ENCODE measurements around the gene ACTRT3. TPM values are rescaled to one million over a fixed set of nuclear protein-coding genes. Genes with fewer than 3 reads are reported as not detected.
A peak's percentile ranks its signal among the peaks of the same experiment; 100 is the strongest.

Gene ACTRT3
- total RNA-seq, 1 donor from 2014 or later: 1.6 TPM

- H3K27ac ChIP-seq (ENCODE audit: low read depth, low read length): no peak overlapping the region
- no peak overlapping the region for H3K9ac ChIP-seq (ENCODE audit: low read depth in 1 of 3, low read length in 3 of 3)
- no peaks in the 10 kb centered on the region for H3K36me3 ChIP-seq (ENCODE audit: control insufficient read depth in 3 of 3, insufficient read depth in 3 of 3, low read length in 3 of 3)
- H3K4me1 ChIP-seq (ENCODE audit: control insufficient read depth in 3 of 3, insufficient read depth in 3 of 3, low read length in 3 of 3): no peaks in the 10 kb centered on the region
- no peaks in the 10 kb centered on the region for H3K27me3 ChIP-seq (ENCODE audit: control insufficient read depth in 3 of 3, insufficient read depth in 3 of 3, low read length in 3 of 3)
- H3K4me3 ChIP-seq (ENCODE audit: low read length in 3 of 3): no peak overlapping the region
- no peaks in the 10 kb centered on the region for H3K9me3 ChIP-seq (ENCODE audit: control insufficient read depth in 3 of 3, low read length in 3 of 3)
These were observed 35.3 kb upstream of the ACTRT3 start for GRCh38 chr3:169804681-169805080.

GRCh38 chr3:169792359-169792758 is 23.0 kb upstream of the ACTRT3 start:
- no peak overlapping the region for H3K27ac ChIP-seq (ENCODE audit: low read depth, low read length)
- peaks cover 0 to 20% (median 15%) of the 10 kb centered on the region in 3 donors for H3K36me3 ChIP-seq (ENCODE audit: control insufficient read depth in 3 of 3, insufficient read depth in 3 of 3, low read length in 3 of 3)

GRCh38 chr3:169790687-169791429 is 21.5 kb upstream of the ACTRT3 start:
- Histone ChIP-seq H3K4me1 (ENCODE audit: control insufficient read depth in 3 of 3, insufficient read depth in 3 of 3, low read length in 3 of 3) (no peaks in the 10 kb centered on the region), H3K9me3 (ENCODE audit: control insufficient read depth in 3 of 3, low read length in 3 of 3) (no peaks in the 10 kb centered on the region), H3K4me3 (ENCODE audit: low read length in 3 of 3) (no peak overlapping the region), H3K9ac (ENCODE audit: low read depth in 1 of 3, low read length in 3 of 3) (no peak overlapping the region), H3K36me3 (ENCODE audit: control insufficient read depth in 3 of 3, insufficient read depth in 3 of 3, low read length in 3 of 3) (peaks cover 8 to 32% (median 26%) of the 10 kb centered on the region in 3 donors), H3K27me3 (ENCODE audit: control insufficient read depth in 3 of 3, insufficient read depth in 3 of 3, low read length in 3 of 3) (no peaks in the 10 kb centered on the region), H3K27ac (ENCODE audit: low read depth, low read length) (no peak overlapping the region)

More at GRCh38 chr3:169792359-169792758, 23.0 kb upstream of the ACTRT3 start:
- Histone ChIP-seq H3K4me1 (ENCODE audit: control insufficient read depth in 3 of 3, insufficient read depth in 3 of 3, low read length in 3 of 3) (no peaks in the 10 kb centered on the region), H3K4me3 (ENCODE audit: low read length in 3 of 3) (no peak overlapping the region), H3K9ac (ENCODE audit: low read depth in 1 of 3, low read length in 3 of 3) (no peak overlapping the region), H3K9me3 (ENCODE audit: control insufficient read depth in 3 of 3, low read length in 3 of 3) (no peaks in the 10 kb centered on the region), H3K27me3 (ENCODE audit: control insufficient read depth in 3 of 3, insufficient read depth in 3 of 3, low read length in 3 of 3) (no peaks in the 10 kb centered on the region)

GRCh38 chr3:169790219-169790618 is 20.9 kb upstream of the ACTRT3 start:
- Histone ChIP-seq H3K9me3 (ENCODE audit: control insufficient read depth in 3 of 3, low read length in 3 of 3) (no peaks in the 10 kb centered on the region), H3K4me3 (ENCODE audit: low read length in 3 of 3) (no peak overlapping the region), H3K36me3 (ENCODE audit: control insufficient read depth in 3 of 3, insufficient read depth in 3 of 3, low read length in 3 of 3) (peaks cover 14 to 37% (median 32%) of the 10 kb centered on the region in 3 donors), H3K9ac (ENCODE audit: low read depth in 1 of 3, low read length in 3 of 3) (no peak overlapping the region), H3K27ac (ENCODE audit: low read depth, low read length) (no peak overlapping the region), H3K4me1 (ENCODE audit: control insufficient read depth in 3 of 3, insufficient read depth in 3 of 3, low read length in 3 of 3) (no peaks in the 10 kb centered on the region), H3K27me3 (ENCODE audit: control insufficient read depth in 3 of 3, insufficient read depth in 3 of 3, low read length in 3 of 3) (no peaks in the 10 kb centered on the region)

- no peak overlapping the region for H3K4me3 ChIP-seq (ENCODE audit: low read length in 3 of 3)
- H3K4me1 ChIP-seq (ENCODE audit: control insufficient read depth in 3 of 3, insufficient read depth in 3 of 3, low read length in 3 of 3): no peaks in the 10 kb centered on the region
- peaks cover 14 to 45% (median 44%) of the 10 kb centered on the region in 3 donors for H3K36me3 ChIP-seq (ENCODE audit: control insufficient read depth in 3 of 3, insufficient read depth in 3 of 3, low read length in 3 of 3)
These were observed 18.4 kb upstream of the ACTRT3 start for GRCh38 chr3:169787791-169788190.

GRCh38 chr3:169787120-169787519 is 17.8 kb upstream of the ACTRT3 start:
- no peaks in the 10 kb centered on the region for H3K27me3 ChIP-seq (ENCODE audit: control insufficient read depth in 3 of 3, insufficient read depth in 3 of 3, low read length in 3 of 3)
- H3K27ac ChIP-seq (ENCODE audit: low read depth, low read length): no peak overlapping the region
- no peaks in the 10 kb centered on the region for H3K4me1 ChIP-seq (ENCODE audit: control insufficient read depth in 3 of 3, insufficient read depth in 3 of 3, low read length in 3 of 3)
- no peak overlapping the region for H3K9ac ChIP-seq (ENCODE audit: low read depth in 1 of 3, low read length in 3 of 3)
- H3K9me3 ChIP-seq (ENCODE audit: control insufficient read depth in 3 of 3, low read length in 3 of 3): no peaks in the 10 kb centered on the region
- peaks cover 16 to 45% (median 45%) of the 10 kb centered on the region in 3 donors for H3K36me3 ChIP-seq (ENCODE audit: control insufficient read depth in 3 of 3, insufficient read depth in 3 of 3, low read length in 3 of 3)
- H3K4me3 ChIP-seq (ENCODE audit: low read length in 3 of 3): no peak overlapping the region

More at GRCh38 chr3:169787791-169788190, 18.4 kb upstream of the ACTRT3 start:
- Histone ChIP-seq H3K9ac (ENCODE audit: low read depth in 1 of 3, low read length in 3 of 3) (no peak overlapping the region), H3K27me3 (ENCODE audit: control insufficient read depth in 3 of 3, insufficient read depth in 3 of 3, low read length in 3 of 3) (no peaks in the 10 kb centered on the region), H3K9me3 (ENCODE audit: control insufficient read depth in 3 of 3, low read length in 3 of 3) (no peaks in the 10 kb centered on the region), H3K27ac (ENCODE audit: low read depth, low read length) (no peak overlapping the region)

GRCh38 chr3:169781209-169781855 is 12.0 kb upstream of the ACTRT3 start:
- no peaks in the 10 kb centered on the region for H3K9me3 ChIP-seq (ENCODE audit: control insufficient read depth in 3 of 3, low read length in 3 of 3)
- H3K27me3 ChIP-seq (ENCODE audit: control insufficient read depth in 3 of 3, insufficient read depth in 3 of 3, low read length in 3 of 3): no peaks in the 10 kb centered on the region
- peaks cover 27 to 70% (median 61%) of the 10 kb centered on the region in 3 donors for H3K36me3 ChIP-seq (ENCODE audit: control insufficient read depth in 3 of 3, insufficient read depth in 3 of 3, low read length in 3 of 3)
- no peak overlapping the region for H3K9ac ChIP-seq (ENCODE audit: low read depth in 1 of 3, low read length in 3 of 3)
- no peak overlapping the region for H3K4me3 ChIP-seq (ENCODE audit: low read length in 3 of 3)
- H3K27ac ChIP-seq (ENCODE audit: low read depth, low read length): no peak overlapping the region
- H3K4me1 ChIP-seq (ENCODE audit: control insufficient read depth in 3 of 3, insufficient read depth in 3 of 3, low read length in 3 of 3): peaks cover 0 to 3% (median 0%) of the 10 kb centered on the region in 3 donors

- H3K27me3 ChIP-seq (ENCODE audit: control insufficient read depth in 3 of 3, insufficient read depth in 3 of 3, low read length in 3 of 3): no peaks in the 10 kb centered on the region
- peaks cover 0 to 8% (median 0%) of the 10 kb centered on the region in 3 donors for H3K4me1 ChIP-seq (ENCODE audit: control insufficient read depth in 3 of 3, insufficient read depth in 3 of 3, low read length in 3 of 3)
- no peak overlapping the region for H3K27ac ChIP-seq (ENCODE audit: low read depth, low read length)
- no peak overlapping the region for H3K4me3 ChIP-seq (ENCODE audit: low read length in 3 of 3)
- peaks cover 21 to 70% (median 55%) of the 10 kb centered on the region in 3 donors for H3K36me3 ChIP-seq (ENCODE audit: control insufficient read depth in 3 of 3, insufficient read depth in 3 of 3, low read length in 3 of 3)
- no peak overlapping the region for H3K9ac ChIP-seq (ENCODE audit: low read depth in 1 of 3, low read length in 3 of 3)
- no peaks in the 10 kb centered on the region for H3K9me3 ChIP-seq (ENCODE audit: control insufficient read depth in 3 of 3, low read length in 3 of 3)
These were observed 11.4 kb upstream of the ACTRT3 start for GRCh38 chr3:169780742-169781141.

GRCh38 chr3:169777822-169778221 is 8.5 kb upstream of the ACTRT3 start:
- H3K9ac ChIP-seq (ENCODE audit: low read depth in 1 of 3, low read length in 3 of 3): no peak overlapping the region
- peaks cover 17 to 63% (median 46%) of the 10 kb centered on the region in 3 donors for H3K36me3 ChIP-seq (ENCODE audit: control insufficient read depth in 3 of 3, insufficient read depth in 3 of 3, low read length in 3 of 3)

GRCh38 chr3:169774186-169774585 is 4.8 kb upstream of the ACTRT3 start:
- peak overlapping the region; percentile 99 for H3K27ac ChIP-seq (ENCODE audit: low read depth, low read length)
- H3K36me3 ChIP-seq (ENCODE audit: control insufficient read depth in 3 of 3, insufficient read depth in 3 of 3, low read length in 3 of 3): peaks cover 2 to 32% (median 18%) of the 10 kb centered on the region in 3 donors
- no peaks in the 10 kb centered on the region for H3K27me3 ChIP-seq (ENCODE audit: control insufficient read depth in 3 of 3, insufficient read depth in 3 of 3, low read length in 3 of 3)
- peaks cover 10 to 23% (median 14%) of the 10 kb centered on the region in 3 donors for H3K4me1 ChIP-seq (ENCODE audit: control insufficient read depth in 3 of 3, insufficient read depth in 3 of 3, low read length in 3 of 3)
- H3K9me3 ChIP-seq (ENCODE audit: control insufficient read depth in 3 of 3, low read length in 3 of 3): no peaks in the 10 kb centered on the region
- peak overlapping the region; percentile 98 to 99 (median 98) for H3K4me3 ChIP-seq (ENCODE audit: low read length in 3 of 3)
- peak overlapping the region; percentile 95 to 99 (median 98) for H3K9ac ChIP-seq (ENCODE audit: low read depth in 1 of 3, low read length in 3 of 3)

More at GRCh38 chr3:169777822-169778221, 8.5 kb upstream of the ACTRT3 start:
- Histone ChIP-seq H3K27ac (ENCODE audit: low read depth, low read length) (no peak overlapping the region), H3K27me3 (ENCODE audit: control insufficient read depth in 3 of 3, insufficient read depth in 3 of 3, low read length in 3 of 3) (no peaks in the 10 kb centered on the region), H3K4me3 (ENCODE audit: low read length in 3 of 3) (no peak overlapping the region), H3K9me3 (ENCODE audit: control insufficient read depth in 3 of 3, low read length in 3 of 3) (no peaks in the 10 kb centered on the region), H3K4me1 (ENCODE audit: control insufficient read depth in 3 of 3, insufficient read depth in 3 of 3, low read length in 3 of 3) (peaks cover 10 to 24% (median 14%) of the 10 kb centered on the region in 3 donors)

Data from skeletal muscle tissue (tissue), 4 donors.